Measurements from ENCODE around the gene S100A6.
"Not testable (repeated sequence)": the region's sequence is repeated elsewhere in the genome, so short reads cannot be mapped to it uniquely, and the experiment has no call there.

S100A6 gene

GRCh38 chr1:153563483-153563901 lies 27.7 kb upstream of the S100A6 start:
- DNase-seq: no peak

DNA sequence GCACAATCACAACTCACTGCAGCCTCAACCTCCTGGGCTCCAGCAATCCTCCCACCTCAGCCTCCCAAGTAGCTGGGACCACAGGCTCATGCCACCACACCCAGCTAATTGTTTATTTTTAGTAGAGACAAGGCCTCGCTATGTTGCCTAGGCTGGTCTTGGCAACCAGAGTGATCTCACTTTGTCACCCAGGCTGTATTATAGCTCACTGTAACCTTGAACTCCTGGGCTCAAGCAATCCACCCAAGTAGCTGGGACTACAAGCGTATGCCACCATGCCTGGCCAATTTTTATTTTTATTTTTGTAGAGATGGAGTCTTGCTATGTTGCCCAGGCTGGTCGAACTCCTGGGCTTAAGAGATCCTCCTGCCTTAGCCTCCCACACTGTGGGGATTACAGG lies 26.2 kb upstream of the S100A6 start:
- not testable (repeated sequence) for DNase-seq

GRCh38 chr1:153561466-153561985 lies 25.7 kb upstream of the S100A6 start:
- no peak for DNase-seq

DNA sequence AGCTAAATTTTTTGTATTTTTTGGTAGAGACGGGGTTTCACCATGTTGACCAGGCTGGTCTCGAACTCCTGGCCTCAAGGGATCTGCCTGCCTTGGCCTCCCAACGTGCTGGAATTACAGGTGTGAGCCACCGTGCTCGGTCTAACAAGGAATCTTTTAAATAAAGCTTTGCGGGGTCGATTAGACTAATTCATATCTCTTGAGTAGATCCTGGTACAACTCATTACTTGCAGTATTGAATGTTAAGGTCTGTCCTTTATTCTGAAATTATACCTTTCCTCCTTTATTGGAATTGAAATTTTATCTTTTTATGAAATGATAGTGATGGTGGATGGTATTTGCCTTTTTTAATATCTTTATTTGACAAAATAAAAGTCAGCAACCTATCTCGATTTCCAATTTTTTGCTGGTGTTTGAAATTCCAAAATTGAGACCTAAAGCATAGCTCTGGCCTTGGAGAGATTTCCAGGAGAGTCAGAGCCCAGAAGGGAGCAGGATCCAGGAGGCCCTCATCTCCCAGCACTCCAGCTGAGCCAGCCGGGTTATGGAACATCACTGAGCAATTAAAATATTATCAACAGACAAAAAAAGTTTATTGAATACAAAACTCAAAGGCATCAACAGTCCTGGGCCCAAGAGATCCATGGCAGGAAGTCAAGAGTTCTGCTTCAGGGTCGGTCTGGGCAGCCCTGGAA lies 25.1 kb upstream of the S100A6 start:
- no peak for DNase-seq

DNA sequence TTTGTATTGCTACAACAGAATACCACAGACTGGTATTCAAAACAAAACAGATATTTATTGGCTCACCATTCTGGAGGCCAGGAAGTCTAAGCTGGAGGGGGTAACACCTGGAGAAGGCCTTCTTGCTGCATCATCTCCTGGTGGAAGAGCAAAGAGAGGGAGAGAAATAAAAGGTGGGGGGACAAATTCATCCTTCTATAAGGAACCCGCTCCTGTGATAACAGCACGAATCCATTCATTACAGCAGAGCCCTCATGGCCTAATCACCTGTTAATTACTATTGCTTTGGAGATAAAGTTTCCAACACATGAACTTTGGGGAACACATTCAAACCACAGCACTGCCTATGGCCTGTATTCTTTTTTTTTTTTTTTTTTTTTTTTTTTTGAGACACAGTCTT lies 24.4 kb upstream of the S100A6 start:
- DNase-seq: no peak

- no peak for DNase-seq
Observed at GRCh38 chr1:153557877-153558276, 22.1 kb upstream of the S100A6 start.

DNA sequence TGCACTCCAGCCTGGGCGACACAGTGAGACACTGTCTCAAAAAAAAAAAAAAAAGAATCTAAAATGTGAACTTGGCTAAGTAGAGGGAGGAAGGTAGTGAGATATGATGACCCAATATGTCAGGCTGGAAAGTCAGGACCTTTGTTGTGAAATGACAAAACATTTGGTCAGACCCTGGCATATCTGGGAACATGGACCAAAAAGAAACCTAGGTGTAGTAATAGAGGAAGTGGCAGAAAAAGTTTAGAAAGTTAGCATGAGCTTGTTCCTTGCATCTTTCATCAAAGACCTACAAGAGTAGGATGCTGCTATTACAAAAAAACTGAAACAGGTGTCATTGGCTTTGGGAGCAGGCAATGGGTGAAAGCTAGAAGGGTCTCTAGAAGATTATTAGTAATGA lies 20.6 kb upstream of the S100A6 start:
- no peak for DNase-seq

GRCh38 chr1:153553830-153554541 lies 18.2 kb upstream of the S100A6 start:
- no peak for DNase-seq

DNA sequence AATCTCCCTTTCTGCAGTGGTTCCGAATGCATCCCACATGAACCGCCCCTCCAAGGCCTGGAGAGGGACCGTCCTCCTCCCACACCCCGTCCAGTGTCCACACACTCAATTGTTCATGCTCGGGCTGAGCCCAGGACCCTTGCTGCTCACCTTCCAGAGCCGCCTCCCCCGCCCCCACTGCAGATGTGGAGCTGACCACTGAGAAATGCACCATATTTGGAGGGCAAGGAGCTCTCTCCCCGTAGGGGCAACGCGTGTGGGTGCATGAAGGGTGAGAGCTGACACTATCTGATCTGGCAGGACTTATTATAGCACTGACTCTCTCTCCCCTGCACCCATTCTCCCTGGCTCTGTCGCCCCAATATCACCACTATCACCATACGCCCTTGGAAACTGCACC lies 17.3 kb upstream of the S100A6 start:
- no peak for DNase-seq

DNA sequence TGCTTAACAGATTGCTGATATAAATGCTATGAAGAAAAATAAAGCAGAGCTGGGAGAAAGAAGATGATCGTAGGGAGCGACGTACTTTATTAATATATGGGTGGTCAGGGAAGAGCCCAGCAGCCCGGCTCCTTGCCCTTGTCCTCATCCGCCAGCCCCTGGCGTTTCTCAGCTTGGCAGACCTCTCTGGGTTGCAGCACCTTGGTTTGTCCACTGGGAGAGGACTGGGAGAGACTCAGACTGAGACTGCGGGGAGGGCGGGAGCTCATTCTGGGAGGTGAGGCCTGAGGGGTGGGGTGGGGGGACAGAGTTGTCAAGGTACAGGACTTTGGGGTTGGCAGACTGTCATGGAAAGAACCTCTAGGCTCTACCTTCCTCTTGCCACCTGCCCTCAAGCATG lies 16.5 kb upstream of the S100A6 start:
- no peak for DNase-seq

DNA sequence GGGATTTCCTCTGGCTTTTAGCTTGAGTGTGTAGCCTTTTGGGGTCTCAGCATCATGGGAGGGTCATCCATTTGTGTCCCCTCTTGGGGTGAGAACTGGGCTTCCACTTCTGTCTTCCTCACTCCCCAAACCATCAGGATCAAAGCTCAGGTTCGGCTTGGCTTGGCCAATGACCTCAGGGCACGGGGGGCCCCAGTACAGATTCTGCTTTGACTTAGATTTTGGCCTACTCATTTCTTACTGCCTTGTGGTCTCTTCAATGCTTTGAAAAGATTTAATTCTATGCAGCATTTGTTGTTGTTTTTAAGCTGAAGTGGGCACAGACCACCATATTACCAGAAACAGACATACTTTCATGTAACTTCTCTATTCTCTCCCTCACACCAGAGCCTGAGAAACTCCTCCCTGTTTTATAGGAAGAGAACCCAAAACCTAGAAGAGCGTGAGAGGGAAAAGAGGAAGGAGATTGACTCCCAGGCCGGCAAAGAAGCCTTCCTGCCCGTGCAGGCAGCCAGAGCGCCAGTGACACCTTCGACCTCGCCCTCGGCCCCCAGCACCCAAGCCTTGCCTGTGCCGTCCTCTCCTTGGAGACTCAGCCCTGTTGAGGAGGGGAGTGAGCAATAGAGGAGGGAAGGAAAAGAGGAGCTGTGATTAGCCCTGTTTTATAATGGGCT lies 15.2 kb upstream of the S100A6 start:
- no peak for DNase-seq

- no peak for DNase-seq
Observed at GRCh38 chr1:153550398-153550758, 14.6 kb upstream of the S100A6 start.

GRCh38 chr1:153549741-153550397 lies 14.1 kb upstream of the S100A6 start:
- DNase-seq: no peak

GRCh38 chr1:153548722-153549688 lies 13.2 kb upstream of the S100A6 start, which contains the start of gene S100A3:
Gene S100A3 (minus strand): TSS chr1:153549258. CDS start chr1:153548485, 773 bp downstream.
- no peak for DNase-seq

GRCh38 chr1:153547560-153548551 lies 12.1 kb upstream of the S100A6 start:
- DNase-seq: no peak

DNA sequence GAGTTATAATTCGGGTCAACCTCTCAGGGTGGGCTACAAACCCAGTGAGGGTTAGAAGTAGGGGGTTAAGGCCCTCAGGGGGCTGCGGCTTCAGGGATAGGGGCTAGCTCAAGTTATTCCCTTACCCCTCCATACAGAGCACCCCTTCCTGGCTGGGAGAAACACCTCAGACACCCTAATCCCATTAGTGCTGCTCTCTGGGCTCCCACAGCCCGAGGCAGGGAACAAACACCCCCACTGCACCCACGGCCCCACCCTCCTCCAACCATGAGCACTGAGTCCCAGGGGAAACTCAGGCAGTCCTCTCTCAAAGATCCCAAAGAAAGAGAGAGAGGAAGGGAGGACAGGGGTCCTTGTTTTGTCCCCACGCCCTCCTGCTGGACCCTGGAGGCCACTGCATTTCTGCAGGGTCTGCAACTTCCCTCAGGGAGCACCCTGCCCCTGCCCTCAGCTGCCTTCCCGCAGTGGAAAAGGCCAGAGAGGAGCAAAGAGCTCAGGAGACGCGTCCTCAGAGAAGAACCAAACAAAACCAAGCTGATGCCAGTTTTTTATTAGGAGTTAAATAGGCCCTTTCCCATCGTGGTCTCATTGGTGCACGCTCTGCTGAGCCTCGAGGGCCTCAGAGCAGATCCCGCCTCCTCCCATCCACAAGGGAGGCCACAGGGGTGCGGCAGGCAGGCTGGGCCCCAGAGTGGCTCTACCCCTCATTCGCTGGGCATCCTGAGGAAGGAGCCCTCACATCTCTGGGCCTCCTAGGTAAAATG lies 11.2 kb upstream of the S100A6 start:
- peak; percentile 65 for DNase-seq

GRCh38 chr1:153546371-153546770 lies 10.6 kb upstream of the S100A6 start:
- DNase-seq: no peak

DNA sequence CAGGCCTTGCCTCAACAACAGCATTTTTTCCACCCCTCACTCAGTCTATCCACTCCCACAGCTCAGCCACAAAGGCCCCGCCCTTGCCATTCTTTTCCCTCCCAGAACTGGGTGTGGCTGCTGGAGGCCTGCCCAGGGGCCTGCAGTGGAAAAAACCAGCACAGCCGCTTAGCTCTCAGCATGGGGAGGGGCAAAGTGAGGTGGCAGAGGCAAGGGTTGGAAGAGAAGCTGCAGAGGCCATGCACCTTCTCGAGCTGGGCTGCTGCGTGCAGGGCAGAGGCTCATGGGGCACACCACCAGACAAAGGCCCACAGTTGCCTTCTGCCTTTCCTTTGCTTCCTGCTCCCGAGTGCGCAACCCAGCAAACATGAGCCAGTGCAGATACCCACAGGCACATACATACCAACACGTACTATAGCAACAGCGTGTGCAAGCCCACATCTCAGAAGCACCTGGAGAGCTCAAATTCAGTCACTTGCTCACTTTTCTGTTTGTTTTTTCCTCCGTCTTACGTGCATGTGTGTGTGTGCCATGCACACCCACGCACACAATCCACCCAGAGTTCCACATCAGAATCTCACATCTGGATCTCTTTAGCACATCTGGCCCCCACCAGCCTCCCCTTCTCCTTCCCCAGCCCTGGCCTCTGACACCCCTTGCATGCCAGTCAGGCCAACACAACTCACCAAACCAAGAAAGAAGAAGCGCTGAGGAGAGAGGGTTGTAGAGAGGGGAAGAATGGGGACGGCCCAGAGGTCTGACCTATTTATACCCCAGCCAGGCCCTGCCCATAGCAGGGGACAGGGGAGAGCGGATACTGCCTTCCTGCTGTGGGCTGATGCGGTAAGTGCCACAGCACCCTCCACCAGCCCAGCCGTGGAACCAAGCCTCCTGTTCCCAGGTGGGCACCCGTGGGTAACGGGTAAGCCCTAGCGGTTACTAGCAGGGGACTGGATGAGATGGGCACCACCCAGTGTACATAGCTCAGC lies 9.6 kb upstream of the S100A6 start, which contains the start of gene S100A4:
S100A4 (minus strand) TSS at position 740 of the 989 bp plus-strand sequence. CDS start 1,012 bp downstream, outside the sequence.
- peak; percentile 91 for DNase-seq
